Kidney (tissue), 14 donors: Measurements from ENCODE around the gene IFT88. TPM values are rescaled to one million over a fixed set of nuclear protein-coding genes. Genes with fewer than 3 reads are reported as not detected.

ENCODE experiments used
- DNase-seq, 5 donors: peaks; one replicate each; pipeline ENCODE4 v3.0.0-alpha.2; 2013 to 2020
- FAIRE-seq: peaks from 2 replicates; lab custom pipeline; 2012; peaks lifted over from hg19 to GRCh38; lab: Jason Lieb, UNC
- H3K27ac ChIP-seq, 2 donors: one replicate each; pipeline ENCODE4 v1.7.0; 2013; ENCODE audit warnings: low read depth in 2 of 2, low read length in 2 of 2, inconsistent platforms in 1 of 2
- H3K27me3 ChIP-seq: one replicate; pipeline ENCODE4 v1.7.1; 2013; ENCODE audit warnings: low read length, inconsistent platforms; ENCODE audit not compliant: control insufficient read depth, insufficient read depth
- H3K36me3 ChIP-seq, 3 donors: one replicate each; pipeline versions ENCODE4 v1.7.0 to v1.7.1; 2013; ENCODE audit warnings: low read length in 3 of 3, control low read depth in 1 of 3, inconsistent platforms in 1 of 3; ENCODE audit not compliant: insufficient read depth in 3 of 3, control insufficient read depth in 2 of 3
- H3K4me1 ChIP-seq, 3 donors: one replicate each; pipeline versions ENCODE4 v1.7.0 to v1.7.1; 2013; ENCODE audit warnings: low read length in 3 of 3, inconsistent platforms in 1 of 3, low read depth in 1 of 3; ENCODE audit not compliant: control insufficient read depth in 2 of 3, insufficient read depth in 2 of 3
- H3K4me3 ChIP-seq, 3 donors: one replicate each; pipeline versions ENCODE4 v1.7.0 to v1.8.1; 2013; ENCODE audit warnings: low read length in 3 of 3, control low read depth in 1 of 3, inconsistent platforms in 1 of 3
- H3K9ac ChIP-seq, 3 donors: one replicate each; pipeline versions ENCODE4 v1.7.0 to v1.7.1; 2013; ENCODE audit warnings: low read length in 3 of 3, control low read depth in 1 of 3, inconsistent platforms in 1 of 3
- H3K9me3 ChIP-seq, 3 donors: one replicate each; pipeline versions ENCODE4 v1.7.0 to v1.7.1; 2013; ENCODE audit warnings: low read length in 3 of 3, control low read depth in 1 of 3, inconsistent platforms in 1 of 3; ENCODE audit not compliant: control insufficient read depth in 2 of 3, insufficient read depth in 1 of 3
- intact Hi-C: fragments of 100-400 bp; cut with DNase I; formaldehyde crosslinking; loops from one replicate; pipeline ENCODE4 v1.11.1; 2022
- polyA plus RNA-seq: library from polyadenylated mRNA; stranded (reverse); fragments of 350-450 nt; fragmentation: Illumina TruSeq; extraction: RNeasy Lipid Tissue Mini Kit (QIAGEN cat#74804); gene quantifications from one replicate; pipeline ENCODE4 v1.2.3, GENCODE V29; 2014; ENCODE audit warnings: low read depth, low replicate concordance; ENCODE audit not compliant: insufficient read depth
- total RNA-seq: library from RNA; stranded (reverse); fragmentation: NEBNext Ultra II Directional; extraction: Animal tissue kit (Norgen Biotek cat#: 25700); gene quantifications from one replicate; pipeline ENCODE4 v1.2.1, GENCODE V29; 2021
- TF ChIP-seq, protein P1 (sequence below): IDR thresholded peaks from 3 replicates; pipeline ENCODE4 v1.5.1; 2012; ENCODE audit warnings: mild to moderate bottlenecking, moderate library complexity, borderline replicate concordance; ENCODE audit not compliant: insufficient read depth; ENCODE audit errors: extremely low read depth
- donor health status: control.
- donor health status: control.
- donor health status: control.
- donor health status: control.
- donor health status: control.
- donor health status: DM: yes; HTN: yes; CAD: no.
- donor health status: Normal renal cell carcinoma (clear cell type).

Gene IFT88
- total and polyA plus RNA-seq, 2 donors from 2014 or later = 20.2 to 30.3 TPM

DNA sequence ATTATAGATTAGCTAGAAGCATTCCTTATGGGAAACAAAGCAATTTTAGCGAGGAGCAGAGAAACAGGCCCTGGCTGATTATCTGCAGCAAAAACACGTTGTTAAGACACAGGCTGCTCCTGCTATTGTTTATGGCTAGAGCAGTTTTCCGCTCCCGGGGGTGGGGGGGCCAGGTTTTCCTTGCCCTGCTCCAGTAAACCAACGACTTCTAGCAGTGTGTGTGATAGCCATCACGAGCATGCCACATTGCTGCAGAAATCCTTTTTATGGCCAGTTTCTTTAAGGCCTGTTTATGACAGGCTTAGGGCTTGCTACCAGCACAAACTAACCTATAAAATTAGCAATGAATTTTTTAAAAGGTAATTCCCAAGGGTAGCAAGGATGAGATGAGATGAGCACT, 118.1 kb downstream of the IFT88 start:
- FAIRE-seq (no peak), DNase-seq (peak in 1 of 5 donors; percentile 7)
- H3K9me3 ChIP-seq = no peaks in the 10 kb centered on the region
- TF ChIP-seq, protein P1, sequence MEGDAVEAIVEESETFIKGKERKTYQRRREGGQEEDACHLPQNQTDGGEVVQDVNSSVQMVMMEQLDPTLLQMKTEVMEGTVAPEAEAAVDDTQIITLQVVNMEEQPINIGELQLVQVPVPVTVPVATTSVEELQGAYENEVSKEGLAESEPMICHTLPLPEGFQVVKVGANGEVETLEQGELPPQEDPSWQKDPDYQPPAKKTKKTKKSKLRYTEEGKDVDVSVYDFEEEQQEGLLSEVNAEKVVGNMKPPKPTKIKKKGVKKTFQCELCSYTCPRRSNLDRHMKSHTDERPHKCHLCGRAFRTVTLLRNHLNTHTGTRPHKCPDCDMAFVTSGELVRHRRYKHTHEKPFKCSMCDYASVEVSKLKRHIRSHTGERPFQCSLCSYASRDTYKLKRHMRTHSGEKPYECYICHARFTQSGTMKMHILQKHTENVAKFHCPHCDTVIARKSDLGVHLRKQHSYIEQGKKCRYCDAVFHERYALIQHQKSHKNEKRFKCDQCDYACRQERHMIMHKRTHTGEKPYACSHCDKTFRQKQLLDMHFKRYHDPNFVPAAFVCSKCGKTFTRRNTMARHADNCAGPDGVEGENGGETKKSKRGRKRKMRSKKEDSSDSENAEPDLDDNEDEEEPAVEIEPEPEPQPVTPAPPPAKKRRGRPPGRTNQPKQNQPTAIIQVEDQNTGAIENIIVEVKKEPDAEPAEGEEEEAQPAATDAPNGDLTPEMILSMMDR = no peak
- no peak overlapping the region for H3K9ac ChIP-seq
- intact Hi-C loops = no loop called here
- H3K36me3 ChIP-seq = peaks cover 0 to 3% (median 0%) of the 10 kb centered on the region in 3 donors
- no peaks in the 10 kb centered on the region for H3K27me3 ChIP-seq
- no peak overlapping the region for H3K27ac ChIP-seq
- no peaks in the 10 kb centered on the region for H3K4me1 ChIP-seq
- no peak overlapping the region for H3K4me3 ChIP-seq

- FAIRE-seq = no peak
- Histone ChIP-seq H3K9ac (no peak overlapping the region), H3K4me1 (no peaks in the 10 kb centered on the region), H3K36me3 (peaks cover 0 to 3% (median 0%) of the 10 kb centered on the region in 3 donors), H3K27me3 (no peaks in the 10 kb centered on the region), H3K27ac (no peak overlapping the region), H3K4me3 (no peak overlapping the region), H3K9me3 (no peaks in the 10 kb centered on the region)
- DNase-seq = no peak
- TF ChIP-seq, protein P1 = no peak
- intact Hi-C loops = no loop called here
Measured at GRCh38 chr13:20686167-20686566, 119.2 kb downstream of the IFT88 start.

DNA sequence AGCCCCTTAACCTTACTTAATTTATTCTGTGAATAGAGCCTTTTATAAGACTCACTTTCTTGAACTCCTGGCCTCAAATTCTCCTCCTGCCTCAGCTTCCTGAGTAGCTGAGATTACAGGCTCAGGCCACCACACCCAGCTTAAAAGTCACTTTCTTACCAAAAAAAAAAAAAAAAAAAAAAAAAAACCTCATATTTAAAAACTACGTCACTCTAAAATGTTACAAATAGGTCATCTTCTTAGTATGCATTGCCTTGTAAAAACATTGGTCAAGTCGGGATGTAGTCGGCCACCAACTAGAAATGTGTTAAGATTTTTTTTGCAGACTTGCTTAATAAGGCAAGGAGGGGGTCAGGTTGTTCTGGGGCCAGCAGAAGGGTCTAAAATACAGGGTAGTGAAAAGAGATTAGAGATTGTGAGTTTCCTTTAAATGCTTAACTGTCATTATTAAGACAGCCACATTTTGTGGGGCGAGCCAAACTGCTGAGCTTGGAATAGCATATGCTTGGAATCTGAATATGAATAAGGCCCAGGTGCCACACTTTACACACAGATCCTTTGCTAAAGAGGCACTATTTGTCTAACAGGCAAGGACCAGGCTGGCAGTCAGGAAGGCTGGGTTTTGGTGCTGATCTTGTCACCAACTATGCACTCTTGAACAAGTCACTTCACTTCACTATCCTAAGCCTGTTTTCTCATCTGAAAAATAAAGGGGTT, 120.1 kb downstream of the IFT88 start:
- Histone ChIP-seq H3K27me3 (no peaks in the 10 kb centered on the region), H3K9me3 (no peaks in the 10 kb centered on the region), H3K4me1 (no peaks in the 10 kb centered on the region), H3K36me3 (peaks cover 0 to 3% (median 0%) of the 10 kb centered on the region in 3 donors), H3K27ac (no peak overlapping the region), H3K4me3 (no peak overlapping the region), H3K9ac (no peak overlapping the region)
- intact Hi-C loops = no loop called here
- TF ChIP-seq, protein P1 = no peak
- FAIRE-seq = no peak
- no peak for DNase-seq
